ENCODE results near the gene C2.
"Not testable (repeated sequence)": the region's sequence is repeated elsewhere in the genome, so short reads cannot be mapped to it uniquely, and the experiment has no call there.

The C2 gene

GRCh38 chr6:31907158-31907813, 20.2 kb upstream of the C2 start:
- H3K9me3 ChIP-seq (ENCODE audit: insufficient read depth, low read length, severe bottlenecking) = no peaks in the 10 kb centered on the region
- ATAC-seq (ENCODE audit: insufficient read depth, low read depth) (peak; percentile 70), DNase-seq (peak; percentile 47)
- no peaks in the 10 kb centered on the region for H4K20me1 ChIP-seq (ENCODE audit: insufficient read depth, low read length)
- no peak overlapping the region for H3K4me2 ChIP-seq (ENCODE audit: insufficient read depth, low read length)
- H3K4me3 ChIP-seq (ENCODE audit: low read depth in 1 of 2, low read length in 2 of 2) = no peak overlapping the region
- H3K9ac ChIP-seq (ENCODE audit: low read depth, low read length) = no peak overlapping the region
- no peaks in the 10 kb centered on the region for H3K36me3 ChIP-seq (ENCODE audit: insufficient read depth, low read length)
- no peaks in the 10 kb centered on the region for H3K79me2 ChIP-seq (ENCODE audit: insufficient read depth, low read length)
- peaks cover 4% of the 10 kb centered on the region for H3K27me3 ChIP-seq (ENCODE audit: insufficient read depth, low read length, poor library complexity)
- no peak overlapping the region for H2AFZ ChIP-seq (ENCODE audit: low read depth, low read length)
- no peak overlapping the region for H3K27ac ChIP-seq (ENCODE audit: low read length)
- TF ChIP-seq EZH2 (IDR thresholded peaks at IDR 0.05; ENCODE audit: borderline replicate concordance, low read depth, low read length, severe bottlenecking) (no peak), CTCF (IDR thresholded peaks at IDR 0.05; ENCODE audit: borderline replicate concordance, extremely low read depth, low read length, poor library complexity, severe bottlenecking) (no peak)
- H3K4me1 ChIP-seq (ENCODE audit: insufficient read depth, low read length) = peaks cover 7% of the 10 kb centered on the region

GRCh38 chr6:31908255-31908654, 19.3 kb upstream of the C2 start:
- H3K79me2 ChIP-seq (ENCODE audit: insufficient read depth, low read length); H3K9ac ChIP-seq (ENCODE audit: low read depth, low read length); DNase-seq; H3K4me3 ChIP-seq (ENCODE audit: low read depth in 1 of 2, low read length in 2 of 2); H3K4me2 ChIP-seq (ENCODE audit: insufficient read depth, low read length); H3K27ac ChIP-seq (ENCODE audit: low read length); H3K4me1 ChIP-seq (ENCODE audit: insufficient read depth, low read length); H3K9me3 ChIP-seq (ENCODE audit: insufficient read depth, low read length, severe bottlenecking); H4K20me1 ChIP-seq (ENCODE audit: insufficient read depth, low read length); H3K27me3 ChIP-seq (ENCODE audit: insufficient read depth, low read length, poor library complexity); H2AFZ ChIP-seq (ENCODE audit: low read depth, low read length); ATAC-seq (ENCODE audit: insufficient read depth, low read depth); H3K36me3 ChIP-seq (ENCODE audit: insufficient read depth, low read length): not testable (repeated sequence)

GRCh38 chr6:31908791-31909190, 18.7 kb upstream of the C2 start:
- DNase-seq = no peak
- Histone ChIP-seq H3K4me3 (ENCODE audit: low read depth in 1 of 2, low read length in 2 of 2) (no peak overlapping the region), H2AFZ (ENCODE audit: low read depth, low read length) (no peak overlapping the region), H3K27me3 (ENCODE audit: insufficient read depth, low read length, poor library complexity) (peaks cover 4% of the 10 kb centered on the region), H3K4me1 (ENCODE audit: insufficient read depth, low read length) (no peaks in the 10 kb centered on the region), H3K36me3 (ENCODE audit: insufficient read depth, low read length) (no peaks in the 10 kb centered on the region), H3K4me2 (ENCODE audit: insufficient read depth, low read length) (no peak overlapping the region), H3K27ac (ENCODE audit: low read length) (no peak overlapping the region), H3K9me3 (ENCODE audit: insufficient read depth, low read length, severe bottlenecking) (no peaks in the 10 kb centered on the region), H4K20me1 (ENCODE audit: insufficient read depth, low read length) (no peaks in the 10 kb centered on the region), H3K79me2 (ENCODE audit: insufficient read depth, low read length) (no peaks in the 10 kb centered on the region), H3K9ac (ENCODE audit: low read depth, low read length) (no peak overlapping the region)
- ATAC-seq (ENCODE audit: insufficient read depth, low read depth) = no peak
- TF ChIP-seq CTCF (IDR thresholded peaks at IDR 0.05; ENCODE audit: borderline replicate concordance, extremely low read depth, low read length, poor library complexity, severe bottlenecking) = no peak
- no peak for TF ChIP-seq EZH2 (IDR thresholded peaks at IDR 0.05; ENCODE audit: borderline replicate concordance, low read depth, low read length, severe bottlenecking)

- not testable (repeated sequence) for DNase-seq; H3K79me2 ChIP-seq (ENCODE audit: insufficient read depth, low read length); H3K4me2 ChIP-seq (ENCODE audit: insufficient read depth, low read length); H4K20me1 ChIP-seq (ENCODE audit: insufficient read depth, low read length); H3K9ac ChIP-seq (ENCODE audit: low read depth, low read length); H3K36me3 ChIP-seq (ENCODE audit: insufficient read depth, low read length); H3K4me3 ChIP-seq (ENCODE audit: low read depth in 1 of 2, low read length in 2 of 2); ATAC-seq (ENCODE audit: insufficient read depth, low read depth); H2AFZ ChIP-seq (ENCODE audit: low read depth, low read length); H3K27me3 ChIP-seq (ENCODE audit: insufficient read depth, low read length, poor library complexity); H3K4me1 ChIP-seq (ENCODE audit: insufficient read depth, low read length); H3K9me3 ChIP-seq (ENCODE audit: insufficient read depth, low read length, severe bottlenecking); H3K27ac ChIP-seq (ENCODE audit: low read length)
Measured at GRCh38 chr6:31909298-31909697, 18.2 kb upstream of the C2 start.
